Naive B cell (primary cell): ENCODE measurements around the gene HS6ST2. TPM values are rescaled to one million over a fixed set of nuclear protein-coding genes. Genes with fewer than 3 reads are reported as not detected.
A peak's percentile ranks its signal among the peaks of the same experiment; 100 is the strongest.

Experiments used
- ATAC-seq, 2 donors: fragments of 150-1000 bp; cut with Tn5 transposase; 2 replicates each; pipeline ENCODE4 v1.10.0; 2021; ENCODE audit warnings: low read depth in 2 of 2, mild to moderate bottlenecking in 2 of 2, moderate library complexity in 2 of 2
- DNase-seq: peaks from one replicate; pipeline ENCODE4 v3.0.0; 2022
- H3K27ac Mint-ChIP-seq, 6 donors: one replicate each; pipeline ENCODE4 v1.8.0; 2020 to 2022; ENCODE audit warnings: mild to moderate bottlenecking in 6 of 6, mixed read lengths in 6 of 6, moderate library complexity in 5 of 6, inconsistent platforms in 2 of 6
- H3K27me3 Mint-ChIP-seq, 3 donors: one replicate each; pipeline ENCODE4 v1.8.0; 2021 to 2022; ENCODE audit warnings: mixed read lengths in 3 of 3, mild to moderate bottlenecking in 1 of 3
- H3K36me3 Mint-ChIP-seq, 2 donors: one replicate each; pipeline ENCODE4 v1.8.0; 2020 to 2022; ENCODE audit warnings: mixed read lengths in 2 of 2, inconsistent platforms in 1 of 2, mild to moderate bottlenecking in 1 of 2
- H3K4me1 Mint-ChIP-seq, 3 donors: one replicate each; pipeline ENCODE4 v1.8.0; 2020 to 2022; ENCODE audit warnings: mixed read lengths in 3 of 3, inconsistent platforms in 1 of 3, mild to moderate bottlenecking in 1 of 3, moderate library complexity in 1 of 3
- H3K4me3 Mint-ChIP-seq, 8 donors: one replicate each; pipeline ENCODE4 v1.8.0; 2020 to 2022; ENCODE audit warnings: mild to moderate bottlenecking in 8 of 8, mixed read lengths in 8 of 8, moderate library complexity in 8 of 8, inconsistent platforms in 2 of 8
- H3K9me3 Mint-ChIP-seq, 7 donors: one replicate each; pipeline ENCODE4 v1.8.0; 2020 to 2022; ENCODE audit warnings: mixed read lengths in 7 of 7, mild to moderate bottlenecking in 5 of 7, inconsistent platforms in 2 of 7, moderate library complexity in 1 of 7
- polyA plus RNA-seq, 6 donors: library from polyadenylated mRNA; unstranded; fragments of 300-500 nt; fragmentation: Illumina TruSeq; gene quantifications; one replicate each; pipeline ENCODE4 v1.2.3, GENCODE V29; 2021; ENCODE audit warnings: low read depth in 6 of 6

HS6ST2 gene
- polyA plus RNA-seq, 6 donors from 2014 or later = not detected

- ATAC-seq = no peak
- Mint-ChIP-seq H3K4me3 (no peak overlapping the region), H3K9me3 (no peaks in the 10 kb centered on the region), H3K27ac (no peak overlapping the region), H3K4me1 (no peaks in the 10 kb centered on the region), H3K36me3 (no peaks in the 10 kb centered on the region), H3K27me3 (peaks cover 0 to 3% (median 0%) of the 10 kb centered on the region in 3 donors)
- no peak for DNase-seq
Measured at GRCh38 chrX:132821974-132822633, 136.3 kb downstream of the HS6ST2 start.

DNA sequence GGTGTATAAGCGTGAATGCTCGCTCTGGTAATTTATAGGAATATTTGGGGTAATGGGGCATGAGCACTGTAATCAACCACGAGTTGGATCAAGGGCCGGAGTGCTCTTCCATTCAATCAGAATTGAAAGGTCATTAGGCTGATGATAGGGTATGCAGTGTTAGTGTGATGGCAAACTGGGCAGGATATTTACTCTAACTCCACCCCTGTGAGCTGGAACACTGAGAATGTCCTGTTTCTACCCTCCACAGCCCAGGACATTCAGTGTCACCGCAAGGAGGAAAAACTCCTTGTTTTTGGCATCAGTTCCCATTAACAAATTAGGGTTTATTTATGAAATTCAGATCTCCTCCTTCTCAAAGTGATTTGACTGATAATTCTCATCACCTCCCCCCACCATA, 137.8 kb downstream of the HS6ST2 start:
- no peak for ATAC-seq
- Mint-ChIP-seq H3K36me3 (no peaks in the 10 kb centered on the region), H3K27me3 (no peaks in the 10 kb centered on the region), H3K9me3 (no peaks in the 10 kb centered on the region), H3K4me1 (no peaks in the 10 kb centered on the region), H3K27ac (no peak overlapping the region), H3K4me3 (no peak overlapping the region)
- DNase-seq = no peak

GRCh38 chrX:132819711-132820264, 138.6 kb downstream of the HS6ST2 start:
- Mint-ChIP-seq H3K27ac (no peak overlapping the region), H3K4me3 (no peak overlapping the region), H3K36me3 (no peaks in the 10 kb centered on the region), H3K4me1 (no peaks in the 10 kb centered on the region), H3K27me3 (no peaks in the 10 kb centered on the region), H3K9me3 (no peaks in the 10 kb centered on the region)
- DNase-seq = no peak
- ATAC-seq = no peak

GRCh38 chrX:132818638-132819037, 139.8 kb downstream of the HS6ST2 start:
- Mint-ChIP-seq H3K27me3 (peaks cover 0 to 2% (median 0%) of the 10 kb centered on the region in 3 donors), H3K36me3 (no peaks in the 10 kb centered on the region), H3K4me1 (no peaks in the 10 kb centered on the region), H3K4me3 (no peak overlapping the region), H3K9me3 (no peaks in the 10 kb centered on the region), H3K27ac (no peak overlapping the region)
- no peak for DNase-seq
- no peak for ATAC-seq

DNA sequence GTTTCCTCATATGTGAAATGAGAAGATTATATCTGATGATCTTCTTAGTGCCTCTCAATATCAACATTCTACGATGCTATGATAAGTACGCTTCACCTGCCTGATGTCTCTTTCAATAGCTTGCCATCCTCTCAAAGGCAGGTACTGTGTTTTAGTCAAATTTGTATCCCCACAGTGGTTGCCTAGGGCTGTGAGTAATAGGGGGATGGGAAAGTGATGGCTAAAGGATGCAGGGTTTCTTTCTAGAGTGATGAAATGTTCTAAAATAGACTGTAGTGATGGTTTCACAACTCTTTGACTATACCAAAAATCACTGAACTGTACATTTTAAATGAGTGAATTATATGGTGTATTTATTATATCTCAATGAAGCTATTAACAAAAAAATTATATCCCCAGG, 142.8 kb downstream of the HS6ST2 start:
- no peak for ATAC-seq
- peaks cover 0 to 11% (median 9%) of the 10 kb centered on the region in 3 donors for H3K27me3 Mint-ChIP-seq
- H3K4me1 Mint-ChIP-seq = no peaks in the 10 kb centered on the region
- no peaks in the 10 kb centered on the region for H3K9me3 Mint-ChIP-seq
- no peaks in the 10 kb centered on the region for H3K36me3 Mint-ChIP-seq
- H3K4me3 Mint-ChIP-seq = no peak overlapping the region
- no peak overlapping the region for H3K27ac Mint-ChIP-seq
- DNase-seq = no peak

GRCh38 chrX:132810964-132811712, 147.3 kb downstream of the HS6ST2 start:
- Mint-ChIP-seq H3K27me3 (peaks cover 0 to 11% (median 9%) of the 10 kb centered on the region in 3 donors), H3K9me3 (no peaks in the 10 kb centered on the region), H3K27ac (no peak overlapping the region), H3K4me3 (no peak overlapping the region), H3K4me1 (no peaks in the 10 kb centered on the region), H3K36me3 (no peaks in the 10 kb centered on the region)
- ATAC-seq = no peak
- DNase-seq = no peak

DNA sequence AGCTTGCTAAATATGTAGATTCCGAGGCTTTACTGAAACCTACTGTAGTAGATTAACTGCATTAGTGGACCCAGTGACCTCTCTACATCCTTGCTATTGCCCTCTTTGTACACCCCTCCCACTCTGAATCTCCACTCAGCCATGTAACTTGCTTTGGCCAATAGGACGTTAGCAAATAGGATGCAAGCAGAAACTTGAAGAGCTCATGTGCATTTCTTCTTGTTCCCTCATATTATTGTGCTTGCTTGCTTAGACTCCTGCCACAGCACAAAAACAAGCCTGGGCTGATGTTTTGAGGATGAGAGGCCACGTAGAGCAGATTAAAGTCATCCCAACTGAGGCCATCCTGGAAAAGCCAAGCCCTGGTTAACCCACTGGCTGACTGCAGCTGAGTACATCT, 147.9 kb downstream of the HS6ST2 start:
- DNase-seq = no peak
- no peak for ATAC-seq
- Mint-ChIP-seq H3K4me1 (no peaks in the 10 kb centered on the region), H3K4me3 (no peak overlapping the region), H3K36me3 (no peaks in the 10 kb centered on the region), H3K27me3 (peaks cover 0 to 11% (median 9%) of the 10 kb centered on the region in 3 donors), H3K27ac (no peak overlapping the region), H3K9me3 (no peaks in the 10 kb centered on the region)

GRCh38 chrX:132809581-132809980, 148.8 kb downstream of the HS6ST2 start:
- peaks cover 0 to 11% (median 9%) of the 10 kb centered on the region in 3 donors for H3K27me3 Mint-ChIP-seq
- no peaks in the 10 kb centered on the region for H3K36me3 Mint-ChIP-seq
- no peaks in the 10 kb centered on the region for H3K4me1 Mint-ChIP-seq
- no peak for ATAC-seq
- H3K4me3 Mint-ChIP-seq = no peak overlapping the region
- H3K9me3 Mint-ChIP-seq = no peaks in the 10 kb centered on the region
- no peak for DNase-seq
- H3K27ac Mint-ChIP-seq = no peak overlapping the region

GRCh38 chrX:132807411-132808030, 150.9 kb downstream of the HS6ST2 start:
- DNase-seq (no peak), ATAC-seq (no peak)
- H3K9me3 Mint-ChIP-seq = no peaks in the 10 kb centered on the region
- no peak overlapping the region for H3K4me3 Mint-ChIP-seq
- H3K4me1 Mint-ChIP-seq = no peaks in the 10 kb centered on the region
- H3K27me3 Mint-ChIP-seq = peaks cover 0 to 1% (median 0%) of the 10 kb centered on the region in 3 donors
- no peaks in the 10 kb centered on the region for H3K36me3 Mint-ChIP-seq
- H3K27ac Mint-ChIP-seq = no peak overlapping the region

- H3K4me3 Mint-ChIP-seq = no peak overlapping the region
- H3K27me3 Mint-ChIP-seq = peaks cover 0 to 23% (median 0%) of the 10 kb centered on the region in 3 donors
- H3K9me3 Mint-ChIP-seq = peaks cover 0 to 3% (median 0%) of the 10 kb centered on the region in 7 donors
- no peaks in the 10 kb centered on the region for H3K36me3 Mint-ChIP-seq
- ATAC-seq (no peak), DNase-seq (no peak)
- no peaks in the 10 kb centered on the region for H3K4me1 Mint-ChIP-seq
- H3K27ac Mint-ChIP-seq = no peak overlapping the region
Measured at GRCh38 chrX:132802033-132802432, 156.4 kb downstream of the HS6ST2 start.

GRCh38 chrX:132795181-132795580, 163.2 kb downstream of the HS6ST2 start:
- peaks cover 0 to 3% (median 0%) of the 10 kb centered on the region in 7 donors for H3K9me3 Mint-ChIP-seq
- H3K4me1 Mint-ChIP-seq = no peaks in the 10 kb centered on the region
- ATAC-seq (no peak), DNase-seq (no peak)
- peak overlapping the region in 1 of 6 donors; percentile 65 for H3K27ac Mint-ChIP-seq
- peaks cover 0 to 8% (median 0%) of the 10 kb centered on the region in 3 donors for H3K27me3 Mint-ChIP-seq
- H3K36me3 Mint-ChIP-seq = no peaks in the 10 kb centered on the region
- no peak overlapping the region for H3K4me3 Mint-ChIP-seq

- H3K4me1 Mint-ChIP-seq = no peaks in the 10 kb centered on the region
- peaks cover 0 to 8% (median 0%) of the 10 kb centered on the region in 7 donors for H3K9me3 Mint-ChIP-seq
- DNase-seq (no peak), ATAC-seq (no peak)
- no peak overlapping the region for H3K4me3 Mint-ChIP-seq
- H3K27me3 Mint-ChIP-seq = no peaks in the 10 kb centered on the region
- H3K36me3 Mint-ChIP-seq = no peaks in the 10 kb centered on the region
- H3K27ac Mint-ChIP-seq = no peak overlapping the region
Measured at GRCh38 chrX:132791714-132792113, 166.7 kb downstream of the HS6ST2 start.

GRCh38 chrX:132790329-132790728, 168.1 kb downstream of the HS6ST2 start:
- H3K27ac Mint-ChIP-seq = no peak overlapping the region
- no peak for ATAC-seq
- no peak for DNase-seq
- no peak overlapping the region for H3K4me3 Mint-ChIP-seq
- H3K36me3 Mint-ChIP-seq = no peaks in the 10 kb centered on the region
- H3K27me3 Mint-ChIP-seq = no peaks in the 10 kb centered on the region
- H3K4me1 Mint-ChIP-seq = no peaks in the 10 kb centered on the region
- H3K9me3 Mint-ChIP-seq = peaks cover 0 to 8% (median 0%) of the 10 kb centered on the region in 7 donors
